ENCODE results near the gene PTPN14. TPM values are rescaled to one million over a fixed set of nuclear protein-coding genes. Genes with fewer than 3 reads are reported as not detected.
A peak's percentile ranks its signal among the peaks of the same experiment; 100 is the strongest.
"Not testable (repeated sequence)": the region's sequence is repeated elsewhere in the genome, so short reads cannot be mapped to it uniquely, and the experiment has no call there.

PTPN14 gene
- polyA plus RNA-seq, 1 experiment: 34.2 TPM

DNA sequence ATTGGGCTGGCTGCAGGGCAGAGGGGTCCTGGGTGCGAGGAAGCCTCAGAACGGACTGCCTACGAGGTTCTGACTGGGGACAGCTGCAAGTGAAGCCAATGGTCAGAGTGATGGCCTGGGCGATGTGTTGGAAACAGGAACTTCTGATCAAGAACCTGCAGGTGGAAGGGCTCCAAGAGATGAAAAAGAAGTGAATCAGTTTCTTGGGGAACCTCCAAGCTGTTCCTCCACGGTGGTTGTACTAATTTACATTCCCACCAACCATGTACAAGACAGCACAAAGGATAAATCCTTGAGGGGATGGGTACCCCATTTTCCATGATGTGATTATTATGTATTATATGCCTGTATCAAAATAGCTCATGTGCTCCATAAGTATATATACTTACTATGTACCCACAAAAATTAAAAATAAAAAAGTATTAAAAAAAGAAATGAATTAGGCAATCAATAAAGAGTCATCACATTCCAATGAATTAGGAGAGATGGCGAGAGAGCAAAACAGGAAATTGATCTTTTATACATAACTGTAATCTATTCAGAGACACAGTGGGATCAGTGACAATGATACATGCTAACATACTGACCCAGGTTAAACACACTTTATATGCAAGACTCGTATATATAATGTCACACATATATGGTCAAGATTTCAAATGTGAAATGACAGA is 58.1 kb downstream of the PTPN14 start:
- ChIA-PET POLR2A (no interaction called here), CTCF (no interaction called here)
- TF ChIP-seq CTCF (IDR thresholded peaks at IDR 0.05; ENCODE audit: low read depth, low read length): no peak
- Histone ChIP-seq H3K27me3 (ENCODE audit: control insufficient read depth, insufficient read depth, low read length) (no peaks in the 10 kb centered on the region), H3K4me3 (ENCODE audit: low read depth, low read length) (no peak overlapping the region), H3K9me3 (ENCODE audit: control insufficient read depth, insufficient read depth, low read length) (no peaks in the 10 kb centered on the region), H3K27ac (ENCODE audit: low read depth, low read length) (peak overlapping the region; percentile 47)
- DNase-seq (ENCODE audit: low read depth, low spot score): no peak

GRCh38 chr1:214492401-214493075 is 58.9 kb downstream of the PTPN14 start:
- no peak for TF ChIP-seq CTCF (IDR thresholded peaks at IDR 0.05; ENCODE audit: low read depth, low read length)
- POLR2A ChIA-PET: no interaction called here
- Histone ChIP-seq H3K9me3 (ENCODE audit: control insufficient read depth, insufficient read depth, low read length) (no peaks in the 10 kb centered on the region), H3K4me3 (ENCODE audit: low read depth, low read length) (no peak overlapping the region), H3K27ac (ENCODE audit: low read depth, low read length) (peak overlapping the region; percentile 69), H3K27me3 (ENCODE audit: control insufficient read depth, insufficient read depth, low read length) (no peaks in the 10 kb centered on the region)
- DNase-seq (ENCODE audit: low read depth, low spot score): no peak
- CTCF ChIA-PET: interaction anchor here (0.6 to 0.7 kb wide), 3 partner anchors 10 to 278 kb away, joined by 6 read pairs; no protein-coding TSS in a partner anchor

GRCh38 chr1:214491468-214492146 is 59.8 kb downstream of the PTPN14 start:
- ChIA-PET CTCF (no interaction called here), POLR2A (no interaction called here)
- DNase-seq (ENCODE audit: low read depth, low spot score): no peak
- no peaks in the 10 kb centered on the region for H3K9me3 ChIP-seq (ENCODE audit: control insufficient read depth, insufficient read depth, low read length)
- H3K27ac ChIP-seq (ENCODE audit: low read depth, low read length): no peak overlapping the region
- H3K27me3 ChIP-seq (ENCODE audit: control insufficient read depth, insufficient read depth, low read length): no peaks in the 10 kb centered on the region
- no peak for TF ChIP-seq CTCF (IDR thresholded peaks at IDR 0.05; ENCODE audit: low read depth, low read length)
- H3K4me3 ChIP-seq (ENCODE audit: low read depth, low read length): no peak overlapping the region

- TF ChIP-seq CTCF (IDR thresholded peaks at IDR 0.05; ENCODE audit: low read depth, low read length): no peak
- Histone ChIP-seq H3K27ac (ENCODE audit: low read depth, low read length) (no peak overlapping the region), H3K4me3 (ENCODE audit: low read depth, low read length) (no peak overlapping the region), H3K27me3 (ENCODE audit: control insufficient read depth, insufficient read depth, low read length) (no peaks in the 10 kb centered on the region), H3K9me3 (ENCODE audit: control insufficient read depth, insufficient read depth, low read length) (no peaks in the 10 kb centered on the region; the same call in 1 of the 2 replicates)
- CTCF ChIA-PET: no interaction called here
- POLR2A ChIA-PET: no interaction called here
- DNase-seq (ENCODE audit: low read depth, low spot score): no peak
Observed at GRCh38 chr1:214485151-214485550, 66.3 kb downstream of the PTPN14 start.

GRCh38 chr1:214483180-214483579 is 68.2 kb downstream of the PTPN14 start:
- H3K4me3 ChIP-seq (ENCODE audit: low read depth, low read length); H3K27ac ChIP-seq (ENCODE audit: low read depth, low read length); POLR2A ChIA-PET; CTCF ChIA-PET; H3K9me3 ChIP-seq (ENCODE audit: control insufficient read depth, insufficient read depth, low read length); DNase-seq (ENCODE audit: low read depth, low spot score); H3K27me3 ChIP-seq (ENCODE audit: control insufficient read depth, insufficient read depth, low read length): not testable (repeated sequence)

DNA sequence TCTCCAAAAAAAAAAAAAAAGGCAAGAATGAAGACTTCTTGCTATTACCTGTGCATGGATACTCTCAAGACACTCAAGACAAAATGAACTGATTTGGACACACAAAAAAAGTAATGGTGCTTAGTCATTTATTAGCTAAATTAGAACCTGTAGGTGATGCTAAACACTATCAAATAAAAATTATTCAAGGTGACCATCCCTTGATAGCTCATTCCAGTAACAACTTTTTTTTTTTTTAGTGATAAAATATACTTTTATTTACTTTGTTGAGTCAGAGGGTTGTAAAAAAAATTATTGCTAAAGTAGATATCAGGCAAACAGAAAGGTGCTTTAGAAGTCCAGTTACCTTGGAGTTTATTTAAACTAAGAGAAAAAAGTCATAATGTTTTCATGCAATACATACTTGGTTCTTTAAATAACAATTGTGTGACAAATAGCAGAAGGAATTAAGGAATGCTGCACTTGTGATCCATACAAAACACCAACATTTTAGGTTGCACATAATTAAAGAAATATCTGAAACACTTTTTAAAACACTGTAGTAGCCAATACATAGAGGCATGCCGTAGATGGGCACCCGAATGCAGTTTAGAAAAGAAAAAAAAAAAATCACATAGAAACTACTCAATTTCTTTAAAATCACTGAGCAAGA is 69.3 kb downstream of the PTPN14 start:
- ChIA-PET POLR2A (interaction anchor here (0.7 to 1.0 kb wide), 3 partner anchors 29 to 113 kb away, joined by 4 to 7 read pairs (median 5); no protein-coding TSS in a partner anchor), CTCF (interaction anchor here (0.6 to 1.1 kb wide), 3 partner anchors 9 to 149 kb away, joined by 3 read pairs; no protein-coding TSS in a partner anchor)
- H3K9me3 ChIP-seq (ENCODE audit: control insufficient read depth, insufficient read depth, low read length); DNase-seq (ENCODE audit: low read depth, low spot score); H3K4me3 ChIP-seq (ENCODE audit: low read depth, low read length); H3K27me3 ChIP-seq (ENCODE audit: control insufficient read depth, insufficient read depth, low read length); H3K27ac ChIP-seq (ENCODE audit: low read depth, low read length): not testable (repeated sequence)

All from AG04450 (cell line).